Panc1 (cell line): ENCODE measurements around the gene MEMO1. TPM values are rescaled to one million over a fixed set of nuclear protein-coding genes. Genes with fewer than 3 reads are reported as not detected.

Experiments
- ATAC-seq: fragments of 200-7000 bp; cut with Tn5 transposase; 2 replicates; pipeline ENCODE4 v1.9.1; 2020; ENCODE audit warnings: mild to moderate bottlenecking, moderate library complexity
- BruUV-seq: library from RNA; stranded (reverse); fragments of 400-500 nt; replicated peaks from 2 replicates; lab custom pipeline; 2021; lab: Mats Ljungman, UMichigan
- CTCF ChIA-PET: fragments of 300-600 bp; sonication (Branson Sonifier 250); formaldehyde crosslinking; loops from one replicate; lab custom pipeline; 2022; ENCODE audit warnings: antibody characterized with exemption; lab: Charles Lee
- POLR2A ChIA-PET: fragments of 300-600 bp; sonication (Branson Sonifier 250); formaldehyde crosslinking; loops from one replicate; lab custom pipeline; 2022; ENCODE audit warnings: antibody characterized with exemption; lab: Charles Lee
- DNase-seq: peaks from one replicate; pipeline ENCODE4 v3.0.0-alpha.2; 2010; ENCODE audit warnings: low read depth, low spot score
- H3K27ac ChIP-seq: 2 replicates; pipeline ENCODE4 v1.5.1; 2011; ENCODE audit warnings: mild to moderate bottlenecking, low read length, inconsistent platforms
- H3K27me3 ChIP-seq: fragments of 200-500 bp; sonication (Bioruptor generic); 2 replicates; pipeline ENCODE4 v1.6.0; 2014; ENCODE audit warnings: low read length, inconsistent platforms; ENCODE audit not compliant: control insufficient read depth, insufficient read depth
- H3K36me3 ChIP-seq: fragments of 200-500 bp; sonication (Bioruptor generic); 2 replicates; pipeline ENCODE4 v1.5.1; 2014; ENCODE audit warnings: inconsistent platforms, mild to moderate bottlenecking, low read length, moderate library complexity; ENCODE audit not compliant: control insufficient read depth, insufficient read depth
- H3K4me1 ChIP-seq: 2 replicates; pipeline ENCODE4 v1.5.1; 2011; ENCODE audit warnings: inconsistent platforms, mild to moderate bottlenecking, low read length, moderate library complexity; ENCODE audit not compliant: control insufficient read depth, insufficient read depth
- H3K4me3 ChIP-seq, 2 experiments: 2 replicates each; pipeline ENCODE4 v1.5.1; 2011 to 2012; ENCODE audit warnings: low read depth in 2 of 2, low read length in 2 of 2, mild to moderate bottlenecking in 2 of 2, inconsistent platforms in 1 of 2, moderate library complexity in 1 of 2
- H3K9me3 ChIP-seq: fragments of 200-500 bp; sonication (Bioruptor generic); 2 replicates; pipeline ENCODE4 v1.5.1; 2014; ENCODE audit warnings: low read depth, mild to moderate bottlenecking, inconsistent platforms, low read length, moderate library complexity; ENCODE audit not compliant: control insufficient read depth, insufficient read depth
- POLR2AphosphoS5 ChIP-seq: IDR thresholded peaks from 2 replicates; pipeline ENCODE4 v1.6.1; 2012; ENCODE audit warnings: mild to moderate bottlenecking, low read depth, low read length, moderate library complexity
- REST ChIP-seq, 2 experiments: IDR thresholded peaks; 2 replicates each; pipeline ENCODE4 v1.6.1; 2011 to 2012; ENCODE audit warnings: low read depth in 2 of 2, control low read depth in 1 of 2, low read length in 1 of 2, mild to moderate bottlenecking in 1 of 2, moderate library complexity in 1 of 2; ENCODE audit not compliant: insufficient read depth in 1 of 2
- SIN3A ChIP-seq: IDR thresholded peaks from 2 replicates; pipeline ENCODE4 v1.6.1; 2012; ENCODE audit warnings: low read depth, mild to moderate bottlenecking, low read length, moderate library complexity, borderline replicate concordance; ENCODE audit not compliant: insufficient read depth
- TCF7L2 ChIP-seq: IDR thresholded peaks from 2 replicates; pipeline ENCODE4 v1.6.1; 2011; ENCODE audit warnings: mild to moderate bottlenecking, low read depth, low read length, inconsistent platforms
- in situ Hi-C: cut with HindIII; loops from 2 replicates; pipeline ENCODE4 v1.10.0; 2016; ENCODE audit warnings: low sequenced_read_pairs, low pct_unique_long_range_greater_than_20kb
- intact Hi-C: fragments of 100-400 bp; cut with micrococcal nuclease; formaldehyde crosslinking; loops from one replicate; pipeline ENCODE4 v1.10.0; 2022; ENCODE audit not compliant: unreplicated experiment
- total RNA-seq: library from RNA; stranded (reverse); gene quantifications from one replicate; pipeline ENCODE4 v1.2.1, GENCODE V29; 2021; ENCODE audit not compliant: unreplicated experiment
- TF ChIP-seq, protein P1 (sequence below): fragments of 450-650 bp; IDR thresholded peaks from 2 replicates; pipeline ENCODE4 v1.5.1; 2017; ENCODE audit warnings: mild to moderate bottlenecking

Gene MEMO1
- total RNA-seq, 1 experiment from 2014 or later: 60.8 TPM

GRCh38 chr2:31874071-31874470 lies 136.7 kb downstream of the MEMO1 start:
- intact Hi-C loops: no loop called here
- no TSS peak for BruUV-seq
- Histone ChIP-seq H3K27me3 (no peaks in the 10 kb centered on the region), H3K9me3 (no peaks in the 10 kb centered on the region), H3K27ac (no peak overlapping the region), H3K4me1 (peaks cover 4% of the 10 kb centered on the region; the same call in 1 of the 2 replicates), H3K4me3 (no peak overlapping the region), H3K36me3 (no peaks in the 10 kb centered on the region)
- TF ChIP-seq, protein P1, sequence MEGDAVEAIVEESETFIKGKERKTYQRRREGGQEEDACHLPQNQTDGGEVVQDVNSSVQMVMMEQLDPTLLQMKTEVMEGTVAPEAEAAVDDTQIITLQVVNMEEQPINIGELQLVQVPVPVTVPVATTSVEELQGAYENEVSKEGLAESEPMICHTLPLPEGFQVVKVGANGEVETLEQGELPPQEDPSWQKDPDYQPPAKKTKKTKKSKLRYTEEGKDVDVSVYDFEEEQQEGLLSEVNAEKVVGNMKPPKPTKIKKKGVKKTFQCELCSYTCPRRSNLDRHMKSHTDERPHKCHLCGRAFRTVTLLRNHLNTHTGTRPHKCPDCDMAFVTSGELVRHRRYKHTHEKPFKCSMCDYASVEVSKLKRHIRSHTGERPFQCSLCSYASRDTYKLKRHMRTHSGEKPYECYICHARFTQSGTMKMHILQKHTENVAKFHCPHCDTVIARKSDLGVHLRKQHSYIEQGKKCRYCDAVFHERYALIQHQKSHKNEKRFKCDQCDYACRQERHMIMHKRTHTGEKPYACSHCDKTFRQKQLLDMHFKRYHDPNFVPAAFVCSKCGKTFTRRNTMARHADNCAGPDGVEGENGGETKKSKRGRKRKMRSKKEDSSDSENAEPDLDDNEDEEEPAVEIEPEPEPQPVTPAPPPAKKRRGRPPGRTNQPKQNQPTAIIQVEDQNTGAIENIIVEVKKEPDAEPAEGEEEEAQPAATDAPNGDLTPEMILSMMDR: no peak
- TF ChIP-seq TCF7L2 (no peak), POLR2AphosphoS5 (no peak), REST (IDR thresholded peaks at IDR 0.05; ENCODE audit: insufficient read depth in 1 of 2, low read depth in 2 of 2, low read length in 1 of 2) (no peak), SIN3A (no peak)
- ATAC-seq (no peak), DNase-seq (no peak)
- POLR2A ChIA-PET: no interaction called here
- CTCF ChIA-PET: no interaction called here
- in situ Hi-C loops: no loop called here

- no peaks in the 10 kb centered on the region for H3K4me1 ChIP-seq
- DNase-seq: no peak
- BruUV-seq: no TSS peak
- no peaks in the 10 kb centered on the region for H3K9me3 ChIP-seq
- in situ Hi-C loops: no loop called here
- no peaks in the 10 kb centered on the region for H3K27me3 ChIP-seq
- H3K27ac ChIP-seq: no peak overlapping the region
- H3K4me3 ChIP-seq: no peak overlapping the region
- intact Hi-C loops: no loop called here
- ChIA-PET CTCF (no interaction called here), POLR2A (interaction anchor here (1.2 kb wide), 1 partner anchor 21 kb away, joined by 3 read pairs; no protein-coding TSS in a partner anchor)
- H3K36me3 ChIP-seq: no peaks in the 10 kb centered on the region; the same call in 1 of the 2 replicates
- no peak for ATAC-seq
- no peak for TF ChIP-seq TCF7L2
- TF ChIP-seq, protein P1: no peak
- TF ChIP-seq REST (IDR thresholded peaks at IDR 0.05; ENCODE audit: insufficient read depth in 1 of 2, low read depth in 2 of 2, low read length in 1 of 2): no peak
- TF ChIP-seq SIN3A: no peak
- no peak for TF ChIP-seq POLR2AphosphoS5
These were observed 145.6 kb downstream of the MEMO1 start for GRCh38 chr2:31865215-31865614.
